Gastrocnemius medialis (tissue), 4 donors: Measurements from ENCODE around the gene AZIN2. TPM values are rescaled to one million over a fixed set of nuclear protein-coding genes. Genes with fewer than 3 reads are reported as not detected.

Experiments used
- ATAC-seq, 2 donors: fragments of 150-250 bp; one replicate each; pipeline ENCODE4 v1.9.1; 2016
- DNase-seq, 2 donors: peaks; one replicate each; pipeline ENCODE4 v3.0.0-alpha.2; 2019
- H3K27ac ChIP-seq, 4 donors: fragments of 200-600 bp; sonication (generic); 1 replicate in 1 of 4; 2 replicates in 3 of 4; pipeline ENCODE4 v1.5.1; 2016 to 2018; ENCODE audit warnings: mild to moderate bottlenecking in 2 of 4, moderate library complexity in 1 of 4
- H3K27me3 ChIP-seq, 3 donors: fragments of 200-600 bp; sonication (generic) in 2 of 3; 1 replicate in 1 of 3; 2 replicates in 2 of 3; pipeline versions ENCODE4 v1.5.1 to v1.6.0; 2016 to 2019; ENCODE audit warnings: mild to moderate bottlenecking in 1 of 3, moderate library complexity in 1 of 3
- H3K36me3 ChIP-seq, 2 donors: fragments of 200-600 bp; sonication (generic) in 1 of 2; one replicate each; pipeline ENCODE4 v1.5.1; 2017 to 2018
- H3K4me1 ChIP-seq, 2 donors: fragments of 200-600 bp; sonication (generic) in 1 of 2; one replicate each; pipeline ENCODE4 v1.5.1; 2016 to 2017; ENCODE audit warnings: mild to moderate bottlenecking in 2 of 2
- H3K4me3 ChIP-seq, 4 donors: fragments of 200-600 bp; sonication (generic) in 3 of 4; 1 replicate in 1 of 4; 2 replicates in 3 of 4; pipeline ENCODE4 v1.5.1; 2016 to 2019; ENCODE audit warnings: mild to moderate bottlenecking in 2 of 4
- H3K9me3 ChIP-seq, 3 donors: fragments of 200-600 bp; sonication (generic) in 2 of 3; 1 replicate in 1 of 3; 2 replicates in 2 of 3; pipeline ENCODE4 v1.5.1; 2016 to 2019
- CTCF ChIP-seq, 5 experiments: fragments of 450-650 bp in 3 of 5; fragments of 200-600 bp in 2 of 5; sonication (generic) in 2 of 5; IDR thresholded peaks in 4 of 5; conservative IDR thresholded peaks in 1 of 5; 1 replicate in 4 of 5; 2 replicates in 1 of 5; pipeline ENCODE4 v1.5.1; 2016 to 2019; ENCODE audit warnings: antibody characterized with exemption in 5 of 5, mild to moderate bottlenecking in 3 of 5, moderate library complexity in 3 of 5
- POLR2A ChIP-seq, 2 donors: fragments of 450-650 bp; IDR thresholded peaks; one replicate each; pipeline ENCODE4 v1.6.1; 2017; ENCODE audit warnings: antibody characterized with exemption in 2 of 2, mild to moderate bottlenecking in 2 of 2, moderate library complexity in 2 of 2
- in situ Hi-C, 4 donors: fragments of 200-750 bp; cut with MboI; loops; one replicate each; pipeline versions ENCODE4 v1.15.0 to v1.8.0; 2017; ENCODE audit warnings: low sequenced_read_pairs in 4 of 4
- intact Hi-C: fragments of 100-400 bp; cut with DNase I; formaldehyde crosslinking; loops from one replicate; pipeline ENCODE4 v1.15.1; 2023; ENCODE audit warnings: low total_unique reads
- total RNA-seq, 4 donors: library from RNA; depleted of rRNA; stranded (reverse); fragments of >200 nt; gene quantifications; one replicate each; pipeline versions ENCODE4 v1.1.0 to v1.2.3, GENCODE V29; 2016

AZIN2 gene
- total RNA-seq, 4 donors from 2014 or later = 0.52 to 3.1 (median 1.2) TPM

GRCh38 chr1:33153650-33154049, 72.7 kb downstream of the AZIN2 start:
- Histone ChIP-seq H3K36me3 (peaks cover 0 to 6% of the 10 kb centered on the region in 2 donors), H3K27ac (peak overlapping the region; percentile 37 to 77 (median 66)), H3K27me3 (no peaks in the 10 kb centered on the region), H3K4me1 (peaks cover 11 to 24% of the 10 kb centered on the region in 2 donors), H3K4me3 (no peak overlapping the region), H3K9me3 (no peaks in the 10 kb centered on the region)
- no peak for DNase-seq
- intact Hi-C loops = no loop called here
- in situ Hi-C loops = no loop called here
- TF ChIP-seq CTCF (IDR thresholded peaks at IDR 0.05 in 4 of 5, conservative IDR thresholded peaks at IDR 0.05 in 1 of 5) (no peak), POLR2A (IDR thresholded peaks at IDR 0.05) (no peak)
- no peak for ATAC-seq

- no peaks in the 10 kb centered on the region for H3K27me3 ChIP-seq
- TF ChIP-seq CTCF (IDR thresholded peaks at IDR 0.05 in 4 of 5, conservative IDR thresholded peaks at IDR 0.05 in 1 of 5) (no peak), POLR2A (IDR thresholded peaks at IDR 0.05) (no peak)
- in situ Hi-C loops (no loop called here), intact Hi-C loops (no loop called here)
- peaks cover 11 to 24% of the 10 kb centered on the region in 2 donors for H3K4me1 ChIP-seq
- H3K4me3 ChIP-seq = no peak overlapping the region
- no peak overlapping the region for H3K27ac ChIP-seq
- no peak for DNase-seq
- H3K9me3 ChIP-seq = no peaks in the 10 kb centered on the region
- no peak for ATAC-seq
- peaks cover 0 to 13% of the 10 kb centered on the region in 2 donors for H3K36me3 ChIP-seq
Observed at GRCh38 chr1:33155877-33156538, 75.1 kb downstream of the AZIN2 start.

GRCh38 chr1:33157131-33157530, 76.2 kb downstream of the AZIN2 start:
- in situ Hi-C loops (no loop called here), intact Hi-C loops (no loop called here)
- no peak for TF ChIP-seq CTCF (IDR thresholded peaks at IDR 0.05 in 4 of 5, conservative IDR thresholded peaks at IDR 0.05 in 1 of 5)
- no peak for TF ChIP-seq POLR2A (IDR thresholded peaks at IDR 0.05)
- Histone ChIP-seq H3K27ac (no peak overlapping the region), H3K4me3 (no peak overlapping the region), H3K4me1 (peaks cover 11 to 21% of the 10 kb centered on the region in 2 donors), H3K27me3 (no peaks in the 10 kb centered on the region), H3K36me3 (peaks cover 0 to 13% of the 10 kb centered on the region in 2 donors), H3K9me3 (no peaks in the 10 kb centered on the region)
- no peak for ATAC-seq
- DNase-seq = no peak

GRCh38 chr1:33158366-33158765, 77.4 kb downstream of the AZIN2 start:
- DNase-seq (no peak), ATAC-seq (no peak)
- TF ChIP-seq POLR2A (IDR thresholded peaks at IDR 0.05) (no peak), CTCF (IDR thresholded peaks at IDR 0.05 in 4 of 5, conservative IDR thresholded peaks at IDR 0.05 in 1 of 5) (no peak)
- peaks cover 6 to 13% of the 10 kb centered on the region in 2 donors for H3K4me1 ChIP-seq
- H3K36me3 ChIP-seq = peaks cover 0 to 13% of the 10 kb centered on the region in 2 donors
- H3K27me3 ChIP-seq = no peaks in the 10 kb centered on the region
- no peaks in the 10 kb centered on the region for H3K9me3 ChIP-seq
- in situ Hi-C loops = no loop called here
- no peak overlapping the region for H3K27ac ChIP-seq
- intact Hi-C loops = no loop called here
- H3K4me3 ChIP-seq = no peak overlapping the region

- in situ Hi-C loops (no loop called here), intact Hi-C loops (no loop called here)
- DNase-seq (no peak), ATAC-seq (no peak)
- TF ChIP-seq CTCF (IDR thresholded peaks at IDR 0.05 in 4 of 5, conservative IDR thresholded peaks at IDR 0.05 in 1 of 5) (no peak), POLR2A (IDR thresholded peaks at IDR 0.05) (no peak)
- Histone ChIP-seq H3K27me3 (no peaks in the 10 kb centered on the region), H3K4me3 (no peak overlapping the region), H3K27ac (no peak overlapping the region), H3K4me1 (peaks cover 0 to 7% of the 10 kb centered on the region in 2 donors), H3K9me3 (no peaks in the 10 kb centered on the region), H3K36me3 (peaks cover 0 to 13% of the 10 kb centered on the region in 2 donors)
Observed at GRCh38 chr1:33159577-33159976, 78.6 kb downstream of the AZIN2 start.
